A673 (cell line): ENCODE data around the gene ATP8A1.

Source experiments
- EZH2 ChIP-seq: fragments of 200-600 bp; sonication (generic); IDR thresholded peaks from 2 replicates; pipeline ENCODE4 v1.6.1; 2017; ENCODE audit warnings: borderline replicate concordance, low read depth, mild to moderate bottlenecking, mixed read lengths, antibody characterized with exemption, low read length; ENCODE audit not compliant: poor library complexity, severe bottlenecking
- TF ChIP-seq, protein P1 (sequence below): fragments of 300-800, 200-600 bp; sonication (generic); conservative IDR thresholded peaks from 2 replicates; pipeline ENCODE4 v1.5.1; 2017; ENCODE audit warnings: low read depth, mild to moderate bottlenecking, antibody characterized with exemption, low read length, moderate library complexity, mixed read lengths

DNA sequence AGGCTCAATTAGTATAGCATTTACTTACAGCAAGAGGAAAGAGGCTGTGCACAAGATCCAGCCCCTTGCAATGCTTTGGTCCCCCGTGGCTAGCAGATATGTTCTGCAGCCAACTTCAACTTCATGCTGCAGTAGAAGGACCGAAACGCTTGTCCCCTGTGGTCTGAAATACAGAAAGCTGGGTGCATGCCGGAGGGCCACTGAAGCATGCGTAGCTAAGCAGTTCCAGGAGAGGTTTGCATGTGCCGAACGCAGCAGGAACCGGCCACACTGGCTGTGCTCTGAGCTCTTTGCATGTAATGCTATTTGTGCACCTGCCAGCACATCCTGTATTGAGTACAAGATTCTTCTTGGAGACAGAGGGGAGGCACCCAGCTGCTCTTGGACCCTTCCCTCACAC lies 295.4 kb downstream of the ATP8A1 start:
- TF ChIP-seq, protein P1, sequence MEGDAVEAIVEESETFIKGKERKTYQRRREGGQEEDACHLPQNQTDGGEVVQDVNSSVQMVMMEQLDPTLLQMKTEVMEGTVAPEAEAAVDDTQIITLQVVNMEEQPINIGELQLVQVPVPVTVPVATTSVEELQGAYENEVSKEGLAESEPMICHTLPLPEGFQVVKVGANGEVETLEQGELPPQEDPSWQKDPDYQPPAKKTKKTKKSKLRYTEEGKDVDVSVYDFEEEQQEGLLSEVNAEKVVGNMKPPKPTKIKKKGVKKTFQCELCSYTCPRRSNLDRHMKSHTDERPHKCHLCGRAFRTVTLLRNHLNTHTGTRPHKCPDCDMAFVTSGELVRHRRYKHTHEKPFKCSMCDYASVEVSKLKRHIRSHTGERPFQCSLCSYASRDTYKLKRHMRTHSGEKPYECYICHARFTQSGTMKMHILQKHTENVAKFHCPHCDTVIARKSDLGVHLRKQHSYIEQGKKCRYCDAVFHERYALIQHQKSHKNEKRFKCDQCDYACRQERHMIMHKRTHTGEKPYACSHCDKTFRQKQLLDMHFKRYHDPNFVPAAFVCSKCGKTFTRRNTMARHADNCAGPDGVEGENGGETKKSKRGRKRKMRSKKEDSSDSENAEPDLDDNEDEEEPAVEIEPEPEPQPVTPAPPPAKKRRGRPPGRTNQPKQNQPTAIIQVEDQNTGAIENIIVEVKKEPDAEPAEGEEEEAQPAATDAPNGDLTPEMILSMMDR = no peak
- no peak for TF ChIP-seq EZH2
